ENCODE measurements around the gene STAP2. TPM values are rescaled to one million over a fixed set of nuclear protein-coding genes. Genes with fewer than 3 reads are reported as not detected.

The STAP2 gene
- total RNA-seq, 1 donor from 2014 or later = 83.2 TPM

GRCh38 chr19:4371247-4372164, 32.9 kb upstream of the STAP2 start:
- FAIRE-seq (no peak), DNase-seq (ENCODE audit: low read depth) (no peak)
- peaks cover 23% of the 10 kb centered on the region for H3K36me3 ChIP-seq (ENCODE audit: control insufficient read depth, insufficient read depth, low read length)
- no peak for TF ChIP-seq CTCF (IDR thresholded peaks at IDR 0.05; ENCODE audit: insufficient read depth, low read length, severe bottlenecking)
- H3K27me3 ChIP-seq (ENCODE audit: control insufficient read depth, insufficient read depth, low read length) = no peaks in the 10 kb centered on the region
- H3K4me3 ChIP-seq (ENCODE audit: low read depth, low read length) = no peak overlapping the region

GRCh38 chr19:4370418-4371041, 31.9 kb upstream of the STAP2 start:
- FAIRE-seq = no peak
- Histone ChIP-seq H3K36me3 (ENCODE audit: control insufficient read depth, insufficient read depth, low read length) (peaks cover 32% of the 10 kb centered on the region), H3K4me3 (ENCODE audit: low read depth, low read length) (no peak overlapping the region), H3K27me3 (ENCODE audit: control insufficient read depth, insufficient read depth, low read length) (no peaks in the 10 kb centered on the region)
- DNase-seq (ENCODE audit: low read depth) = no peak
- no peak for TF ChIP-seq CTCF (IDR thresholded peaks at IDR 0.05; ENCODE audit: insufficient read depth, low read length, severe bottlenecking)

GRCh38 chr19:4369888-4370260, 31.2 kb upstream of the STAP2 start:
- Histone ChIP-seq H3K36me3 (ENCODE audit: control insufficient read depth, insufficient read depth, low read length) (peaks cover 37% of the 10 kb centered on the region), H3K4me3 (ENCODE audit: low read depth, low read length) (peak overlapping the region; percentile 16), H3K27me3 (ENCODE audit: control insufficient read depth, insufficient read depth, low read length) (no peaks in the 10 kb centered on the region)
- FAIRE-seq (no peak), DNase-seq (ENCODE audit: low read depth) (peak; percentile 59)
- TF ChIP-seq CTCF (IDR thresholded peaks at IDR 0.05; ENCODE audit: insufficient read depth, low read length, severe bottlenecking) = peak; percentile 90

- Histone ChIP-seq H3K27me3 (ENCODE audit: control insufficient read depth, insufficient read depth, low read length) (no peaks in the 10 kb centered on the region), H3K36me3 (ENCODE audit: control insufficient read depth, insufficient read depth, low read length) (peaks cover 37% of the 10 kb centered on the region), H3K4me3 (ENCODE audit: low read depth, low read length) (peak overlapping the region; percentile 22)
- TF ChIP-seq CTCF (IDR thresholded peaks at IDR 0.05; ENCODE audit: insufficient read depth, low read length, severe bottlenecking) = no peak
- FAIRE-seq (no peak), DNase-seq (ENCODE audit: low read depth) (peak; percentile 80)
Measured at GRCh38 chr19:4369109-4369887, 30.7 kb upstream of the STAP2 start.

- peaks cover 45% of the 10 kb centered on the region for H3K36me3 ChIP-seq (ENCODE audit: control insufficient read depth, insufficient read depth, low read length)
- no peak for TF ChIP-seq CTCF (IDR thresholded peaks at IDR 0.05; ENCODE audit: insufficient read depth, low read length, severe bottlenecking)
- no peaks in the 10 kb centered on the region for H3K27me3 ChIP-seq (ENCODE audit: control insufficient read depth, insufficient read depth, low read length)
- H3K4me3 ChIP-seq (ENCODE audit: low read depth, low read length) = no peak overlapping the region
- DNase-seq (ENCODE audit: low read depth) = peak; percentile 22
- no peak for FAIRE-seq
Measured at GRCh38 chr19:4368128-4368820, 29.6 kb upstream of the STAP2 start.
